ENCODE results near the gene COL17A1. TPM values are rescaled to one million over a fixed set of nuclear protein-coding genes. Genes with fewer than 3 reads are reported as not detected.

The COL17A1 gene
- total RNA-seq, 2 experiments from 2014 or later: not detected

GRCh38 chr10:104057717-104058116 lies 28.0 kb downstream of the COL17A1 start:
- CTCF ChIA-PET: no interaction called here
- POLR2A ChIA-PET: no interaction called here

GRCh38 chr10:104056619-104057273 lies 28.9 kb downstream of the COL17A1 start:
- CTCF ChIA-PET: interaction anchor here (0.6 to 1.5 kb wide), 2 partner anchors 56 to 168 kb away, joined by 3 read pairs; no protein-coding TSS in a partner anchor
- POLR2A ChIA-PET: no interaction called here

GRCh38 chr10:104054430-104054829 lies 31.2 kb downstream of the COL17A1 start:
- ChIA-PET CTCF (interaction anchor here (0.7 kb wide), 1 partner anchor 206 kb away, joined by 3 read pairs; no protein-coding TSS in a partner anchor), POLR2A (no interaction called here)

- ChIA-PET POLR2A (no interaction called here), CTCF (interaction anchor here (0.6 kb wide), 1 partner anchor 270 kb away, joined by 3 read pairs; no protein-coding TSS in a partner anchor)
These were observed 32.5 kb downstream of the COL17A1 start for GRCh38 chr10:104053201-104053600.

GRCh38 chr10:104052431-104052830 lies 33.2 kb downstream of the COL17A1 start:
- CTCF ChIA-PET: no interaction called here

GRCh38 chr10:104049504-104050250 lies 36.0 kb downstream of the COL17A1 start:
- ChIA-PET CTCF (no interaction called here), POLR2A (no interaction called here)

More at GRCh38 chr10:104052431-104052830, 33.2 kb downstream of the COL17A1 start:
- POLR2A ChIA-PET: no interaction called here

- ChIA-PET POLR2A (no interaction called here), CTCF (no interaction called here)
These were observed 39.0 kb downstream of the COL17A1 start for GRCh38 chr10:104046651-104047050.

- POLR2A ChIA-PET: no interaction called here
- CTCF ChIA-PET: interaction anchor here (0.7 kb wide), 1 partner anchor 156 kb away, joined by 3 read pairs; no protein-coding TSS in a partner anchor
These were observed 40.3 kb downstream of the COL17A1 start for GRCh38 chr10:104045151-104046089.

GRCh38 chr10:104043854-104044253 lies 41.8 kb downstream of the COL17A1 start:
- POLR2A ChIA-PET: no interaction called here
- CTCF ChIA-PET: no interaction called here

- CTCF ChIA-PET: no interaction called here
- POLR2A ChIA-PET: no interaction called here
These were observed 42.4 kb downstream of the COL17A1 start for GRCh38 chr10:104043185-104043830.

GRCh38 chr10:104041891-104042535 lies 43.7 kb downstream of the COL17A1 start:
- ChIA-PET POLR2A (no interaction called here), CTCF (no interaction called here)

- POLR2A ChIA-PET: no interaction called here
- CTCF ChIA-PET: no interaction called here
These were observed 44.6 kb downstream of the COL17A1 start for GRCh38 chr10:104040862-104041789.

GRCh38 chr10:104040382-104040781 lies 45.3 kb downstream of the COL17A1 start:
- ChIA-PET POLR2A (no interaction called here), CTCF (no interaction called here)

- POLR2A ChIA-PET: no interaction called here
- CTCF ChIA-PET: no interaction called here
These were observed 46.5 kb downstream of the COL17A1 start for GRCh38 chr10:104038958-104039752.

- CTCF ChIA-PET: no interaction called here
- POLR2A ChIA-PET: no interaction called here
These were observed 47.1 kb downstream of the COL17A1 start for GRCh38 chr10:104038537-104038936.

- ChIA-PET POLR2A (no interaction called here), CTCF (interaction anchor here (0.7 kb wide), 1 partner anchor 314 kb away, joined by 3 read pairs; no protein-coding TSS in a partner anchor)
These were observed 48.3 kb downstream of the COL17A1 start for GRCh38 chr10:104037261-104037951.
